ENCODE data around the gene LYPD6B.

LYPD6B gene

GRCh38 chr2:149037851-149038250 is 648 bp upstream of the LYPD6B start:
- TF ChIP-seq CTCF (IDR thresholded peaks at IDR 0.05; ENCODE audit: control insufficient read depth, extremely low read depth, insufficient read depth) = 0 out of 2 replicates have a peak, but pooled peaks have one; percentile 4
- no peak for DNase-seq (ENCODE audit: low read depth)
- H3K4me3 ChIP-seq (ENCODE audit: low read depth, low read length) = no peak overlapping the region; the same call in 1 of the 2 replicates

- H3K4me3 ChIP-seq (ENCODE audit: low read depth, low read length) = peak overlapping the region; percentile 24; the same call in 1 of the 2 replicates
- TF ChIP-seq CTCF (IDR thresholded peaks at IDR 0.05; ENCODE audit: control insufficient read depth, extremely low read depth, insufficient read depth) = no peak
Measured at GRCh38 chr2:149039213-149039724, 770 bp downstream of the LYPD6B start.

DNA sequence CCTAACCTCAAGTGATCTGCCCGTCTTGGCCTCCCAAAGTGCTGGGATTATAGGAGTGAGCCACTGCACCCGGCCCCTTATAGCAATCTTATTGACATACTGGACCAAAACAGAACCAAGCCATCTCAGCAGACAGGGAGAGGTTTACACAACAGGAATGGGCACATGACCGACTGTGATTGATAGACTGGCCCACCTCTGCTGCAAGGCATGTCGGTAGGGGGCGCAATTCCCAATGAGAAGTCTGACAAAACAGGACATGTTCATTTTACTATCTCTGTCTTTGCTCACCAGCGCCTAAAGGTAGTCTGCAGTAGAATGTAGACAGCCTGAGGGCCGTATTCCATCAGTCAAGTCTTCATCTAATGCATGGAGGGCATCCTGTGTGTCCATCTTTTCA is 2.0 kb downstream of the LYPD6B start:
- no peak for DNase-seq (ENCODE audit: low read depth)

More at GRCh38 chr2:149039213-149039724, 770 bp downstream of the LYPD6B start:
- no peak for DNase-seq (ENCODE audit: low read depth)

GRCh38 chr2:149041482-149041881 is 3.0 kb downstream of the LYPD6B start:
- TF ChIP-seq CTCF (IDR thresholded peaks at IDR 0.05; ENCODE audit: control insufficient read depth, extremely low read depth, insufficient read depth) = no peak
- DNase-seq (ENCODE audit: low read depth) = no peak
- no peak overlapping the region for H3K4me3 ChIP-seq (ENCODE audit: low read depth, low read length)

More for the DNA sequence above, 2.0 kb downstream of the LYPD6B start:
- no peak overlapping the region for H3K4me3 ChIP-seq (ENCODE audit: low read depth, low read length)
- TF ChIP-seq CTCF (IDR thresholded peaks at IDR 0.05; ENCODE audit: control insufficient read depth, extremely low read depth, insufficient read depth) = peak; percentile 55

DNA sequence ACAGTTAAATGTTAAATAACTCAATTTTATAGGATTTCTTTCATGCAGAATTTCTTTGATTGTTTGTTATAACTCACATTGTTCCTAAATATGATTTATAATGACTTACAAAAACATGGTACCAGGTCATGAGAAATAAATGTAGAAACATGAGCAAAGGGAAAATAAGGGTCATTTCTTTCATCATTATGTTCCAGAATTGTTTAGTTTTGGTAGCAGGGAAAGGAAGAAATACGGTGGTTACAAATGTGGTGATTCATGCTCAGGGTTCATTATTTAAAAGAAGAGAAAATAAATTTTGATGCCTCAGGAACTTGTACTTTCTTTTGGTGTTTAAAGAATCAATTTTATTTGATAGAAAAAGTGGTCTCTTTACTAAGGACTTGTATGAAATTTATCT is 4.4 kb downstream of the LYPD6B start:
- no peak for TF ChIP-seq CTCF (IDR thresholded peaks at IDR 0.05; ENCODE audit: control insufficient read depth, extremely low read depth, insufficient read depth)
- no peak for DNase-seq (ENCODE audit: low read depth)

DNA sequence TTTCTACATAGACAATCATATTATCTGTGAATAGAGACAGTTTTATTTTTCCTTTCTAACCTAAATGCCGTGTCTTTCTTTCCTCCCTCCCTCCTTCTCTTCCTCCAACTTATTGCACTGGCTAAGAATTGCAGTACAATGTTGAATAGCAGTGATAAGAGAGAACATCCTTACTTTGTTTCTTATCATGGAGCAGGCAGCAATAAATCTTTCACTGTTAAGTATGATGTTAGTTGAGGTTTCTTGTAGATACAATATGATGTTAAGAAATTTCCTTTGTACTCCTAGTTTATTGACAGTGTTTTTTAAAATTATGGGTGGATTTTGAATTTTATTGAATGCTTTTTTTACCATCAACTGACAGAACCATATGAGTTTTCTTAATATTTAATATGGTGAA is 6.0 kb downstream of the LYPD6B start:
- no peak for DNase-seq (ENCODE audit: low read depth)
- H3K4me3 ChIP-seq (ENCODE audit: low read depth, low read length) = no peak overlapping the region
- TF ChIP-seq CTCF (IDR thresholded peaks at IDR 0.05; ENCODE audit: control insufficient read depth, extremely low read depth, insufficient read depth) = no peak

More for the DNA sequence above, 4.4 kb downstream of the LYPD6B start:
- H3K4me3 ChIP-seq (ENCODE audit: low read depth, low read length) = no peak overlapping the region

DNA sequence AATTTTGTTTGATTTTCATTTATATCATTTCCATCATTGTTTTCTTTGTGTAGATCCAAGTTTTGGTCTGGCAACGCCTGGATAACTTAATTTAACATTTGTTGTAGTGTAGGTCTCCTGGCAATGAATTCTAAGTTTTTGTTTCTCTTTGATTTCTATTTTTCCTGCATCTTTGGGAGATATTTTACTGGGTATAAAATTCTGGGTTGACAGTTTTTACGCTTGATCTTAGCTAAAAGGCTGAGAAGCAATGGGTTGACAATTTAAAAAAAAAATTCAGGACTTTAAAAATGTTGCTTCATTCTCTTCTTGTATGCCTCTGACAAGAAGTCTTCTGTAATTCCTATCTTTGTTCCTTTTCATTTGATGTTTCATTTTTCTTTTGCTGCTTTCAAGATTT is 8.6 kb downstream of the LYPD6B start:
- no peak for DNase-seq (ENCODE audit: low read depth)
- H3K4me3 ChIP-seq (ENCODE audit: low read depth, low read length) = no peak overlapping the region
- no peak for TF ChIP-seq CTCF (IDR thresholded peaks at IDR 0.05; ENCODE audit: control insufficient read depth, extremely low read depth, insufficient read depth)
